ENCODE results near the gene GXYLT2. TPM values are rescaled to one million over a fixed set of nuclear protein-coding genes. Genes with fewer than 3 reads are reported as not detected.

GXYLT2 gene
- total and polyA plus RNA-seq, 2 experiments from 2014 or later = 2.0 to 5.8 TPM

Small RNA genes lying within 50 kb of the gene (small RNA-seq; reads per million reads assigned to genes)
- not detected for gene RF00017 (ENCODE audit: low replicate concordance)

Other genes with a start within 250 kb of the GXYLT2 start
- gene SHQ1, start 39.6 kb upstream of the GXYLT2 start, total RNA-seq (2014; rRNA removed; shearing (Covaris generic)) = 28.7 and 33.4 TPM in 2 replicates
- 18.3 and 20.0 TPM in 2 replicates for gene SHQ1, start 39.6 kb upstream of the GXYLT2 start, polyA plus RNA-seq (2016; fragmentation: Nextera tagmentation; extraction: Ambion mirVana)
- gene PPP4R2, start 108.8 kb downstream of the GXYLT2 start, total RNA-seq (2014; rRNA removed; shearing (Covaris generic)) = 62.7 and 72.1 TPM in 2 replicates
- gene PPP4R2, start 108.8 kb downstream of the GXYLT2 start, polyA plus RNA-seq (2016; fragmentation: Nextera tagmentation; extraction: Ambion mirVana) = 117 TPM in 2 replicates
- gene EBLN2, start 173.6 kb downstream of the GXYLT2 start, total RNA-seq (2014; rRNA removed; shearing (Covaris generic)) = 9.3 and 9.9 TPM in 2 replicates
- 4.7 and 5.1 TPM in 2 replicates for gene EBLN2, start 173.6 kb downstream of the GXYLT2 start, polyA plus RNA-seq (2016; fragmentation: Nextera tagmentation; extraction: Ambion mirVana)

All from GM23338 (cell line).